HG03196 (cell line): Measurements from ENCODE around the gene PRKAA1.

ENCODE experiments used
- ATAC-seq: cut with Tn5 transposase; IDR thresholded peaks from one replicate; pipeline ENCODE4 v1.9.1; 2021; ENCODE audit not compliant: unreplicated experiment

The PRKAA1 gene

GRCh38 chr5:40798012-40798800 lies at the start of gene PRKAA1:
Gene PRKAA1, minus strand, starts transcription at chr5:40798374. Its CDS starts 185 bp downstream, at chr5:40798189.
- ATAC-seq: peak; percentile 97

GRCh38 chr5:40847525-40847924 lies 49.4 kb upstream of the PRKAA1 start:
- ATAC-seq: no peak

GRCh38 chr5:40846371-40846770 lies 48.2 kb upstream of the PRKAA1 start:
- no peak for ATAC-seq

- no peak for ATAC-seq
Measured at GRCh38 chr5:40844565-40844964, 46.4 kb upstream of the PRKAA1 start.

GRCh38 chr5:40842351-40842750 lies 44.2 kb upstream of the PRKAA1 start:
- no peak for ATAC-seq

GRCh38 chr5:40841068-40841805 lies 43.1 kb upstream of the PRKAA1 start, which contains the start of gene CARD6:
Gene CARD6, plus strand, starts transcription at chr5:40841367. Its CDS starts 16 bp downstream, at chr5:40841383.
- no peak for ATAC-seq

GRCh38 chr5:40838086-40838485 lies 39.9 kb upstream of the PRKAA1 start:
- no peak for ATAC-seq

GRCh38 chr5:40834849-40835787 lies 36.9 kb upstream of the PRKAA1 start, which contains the start of gene RPL37:
Gene RPL37, minus strand, starts transcription at chr5:40835222. Its CDS starts 37 bp downstream, at chr5:40835185.
- peak; percentile 97 for ATAC-seq

GRCh38 chr5:40834391-40834848 lies 36.2 kb upstream of the PRKAA1 start:
- ATAC-seq: no peak

- ATAC-seq: no peak
Measured at GRCh38 chr5:40833712-40834229, 35.6 kb upstream of the PRKAA1 start.

- no peak for ATAC-seq
Measured at GRCh38 chr5:40832345-40832744, 34.2 kb upstream of the PRKAA1 start.

- ATAC-seq: peak; percentile 21
Measured at GRCh38 chr5:40831346-40832210, 33.4 kb upstream of the PRKAA1 start.

- ATAC-seq: no peak
Measured at GRCh38 chr5:40829748-40830533, 31.8 kb upstream of the PRKAA1 start.

- no peak for ATAC-seq
Measured at GRCh38 chr5:40828690-40829661, 30.8 kb upstream of the PRKAA1 start.

GRCh38 chr5:40828021-40828631 lies 30.0 kb upstream of the PRKAA1 start:
- ATAC-seq: no peak

GRCh38 chr5:40827188-40827977 lies 29.2 kb upstream of the PRKAA1 start:
- ATAC-seq: no peak
